HG03039 (cell line): ENCODE data around the gene C1R.
"Not testable (repeated sequence)": the region's sequence is repeated elsewhere in the genome, so short reads cannot be mapped to it uniquely, and the experiment has no call there.

Experiments used
- ATAC-seq: cut with Tn5 transposase; IDR thresholded peaks from one replicate; pipeline ENCODE4 v1.9.1; 2021; ENCODE audit warnings: mild to moderate bottlenecking, moderate library complexity; ENCODE audit not compliant: unreplicated experiment

C1R gene

GRCh38 chr12:7039403-7039802 lies 52.8 kb downstream of the C1R start:
- ATAC-seq = no peak

DNA sequence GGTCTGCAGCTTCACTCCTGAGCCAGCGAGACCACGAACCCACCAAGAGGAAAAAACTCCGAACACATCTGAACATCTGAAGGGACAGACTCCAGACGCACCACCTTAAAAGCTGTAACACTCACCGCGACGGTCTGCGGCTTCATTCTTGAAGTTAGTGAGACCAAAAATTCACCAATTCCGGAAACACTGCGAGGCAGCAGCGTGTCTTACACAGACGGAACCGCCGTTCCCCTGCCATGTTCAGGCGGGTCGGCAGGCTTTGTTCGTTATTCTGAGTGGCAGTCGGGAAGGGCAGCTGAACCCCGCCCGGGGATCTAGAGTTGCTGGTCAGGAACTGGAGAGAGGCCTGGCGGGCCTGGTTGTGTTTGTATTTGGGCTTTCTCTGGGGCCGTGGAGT lies 53.7 kb downstream of the C1R start:
- no peak for ATAC-seq

- not testable (repeated sequence) for ATAC-seq
These were observed 54.8 kb downstream of the C1R start for GRCh38 chr12:7037411-7037810.

- no peak for ATAC-seq
These were observed 56.8 kb downstream of the C1R start for GRCh38 chr12:7035463-7035862.

GRCh38 chr12:7034464-7034863 lies 57.8 kb downstream of the C1R start:
- no peak for ATAC-seq

- no peak for ATAC-seq
These were observed 59.3 kb downstream of the C1R start for GRCh38 chr12:7032990-7033389.

GRCh38 chr12:7031306-7031705 lies 60.9 kb downstream of the C1R start:
- ATAC-seq = no peak
